HEK293 (cell line): ENCODE data around the gene AMZ2.

Experiments
- CTCF ChIA-PET: fragments of 350-600 bp; formaldehyde crosslinking; extraction: SDS; loops from one replicate; lab custom pipeline; 2021; ENCODE audit warnings: antibody characterized with exemption; lab: Yijun Ruan, JAX
- POLR2A ChIA-PET: fragments of 300-600 bp; formaldehyde crosslinking; extraction: SDS; loops from one replicate; lab custom pipeline; 2020; ENCODE audit warnings: antibody characterized with exemption, inconsistent platforms; lab: Yijun Ruan, JAX
- H3K27ac ChIP-seq: fragments of 200-500 bp; sonication (Bioruptor generic); 2 replicates; pipeline ENCODE4 v1.5.1; 2014; ENCODE audit warnings: low read depth, low read length, control low read depth, inconsistent platforms; ENCODE audit errors: extremely low read depth
- H3K36me3 ChIP-seq, 2 experiments: fragments of 200-500 bp in 1 of 2; sonication (Bioruptor generic) in 1 of 2; 1 replicate in 1 of 2; 2 replicates in 1 of 2; pipeline ENCODE4 v1.5.1; 2014 to 2017; ENCODE audit warnings: inconsistent platforms in 2 of 2, low read length in 2 of 2; ENCODE audit not compliant: control insufficient read depth in 2 of 2, insufficient read depth in 1 of 2
- H3K4me1 ChIP-seq: fragments of 200-500 bp; sonication (Bioruptor generic); 2 replicates; pipeline ENCODE4 v1.5.1; 2014; ENCODE audit warnings: mild to moderate bottlenecking, low read length, inconsistent platforms; ENCODE audit not compliant: control insufficient read depth, insufficient read depth
- H3K4me3 ChIP-seq: 2 replicates; pipeline ENCODE4 v1.5.1; 2011; ENCODE audit warnings: low read depth, mild to moderate bottlenecking, control low read depth, low read length, moderate library complexity
- H3K9me3 ChIP-seq: fragments of 200-500 bp; sonication (Bioruptor generic); 2 replicates; pipeline ENCODE4 v1.5.1; 2014; ENCODE audit warnings: low read depth, low read length, inconsistent platforms; ENCODE audit not compliant: control insufficient read depth, insufficient read depth
- FEZF1 ChIP-seq: fragments of 450-650 bp; formaldehyde crosslinking; IDR thresholded peaks from 2 replicates; pipeline ENCODE4 v1.5.1; 2016; ENCODE audit warnings: missing biosample characterization, missing genetic modification characterization
- GLI4 ChIP-seq: fragments of 450-650 bp; formaldehyde crosslinking; IDR thresholded peaks from 2 replicates; pipeline ENCODE4 v1.5.1; 2016; ENCODE audit warnings: missing biosample characterization, missing genetic modification characterization
- GLIS1 ChIP-seq: fragments of 450-650 bp; formaldehyde crosslinking; IDR thresholded peaks from 2 replicates; pipeline ENCODE4 v1.5.1; 2016; ENCODE audit warnings: missing biosample characterization, missing genetic modification characterization
- HOXA7 ChIP-seq: sonication (generic); formaldehyde crosslinking; IDR thresholded peaks from 2 replicates; pipeline ENCODE4 v1.8.1; 2022; ENCODE audit warnings: missing genetic modification reagents, borderline replicate concordance
- KLF1 ChIP-seq: fragments of 450-650 bp; formaldehyde crosslinking; IDR thresholded peaks from 2 replicates; pipeline ENCODE4 v1.5.1; 2016; ENCODE audit warnings: missing biosample characterization, missing genetic modification characterization
- OVOL3 ChIP-seq: fragments of 450-650 bp; formaldehyde crosslinking; IDR thresholded peaks from 2 replicates; pipeline ENCODE4 v1.5.1; 2016; ENCODE audit warnings: missing biosample characterization, missing genetic modification characterization
- ZEB2 ChIP-seq: fragments of 450-650 bp; formaldehyde crosslinking; IDR thresholded peaks from 2 replicates; pipeline ENCODE4 v1.5.1; 2016; ENCODE audit warnings: missing biosample characterization, missing genetic modification characterization
- ZFHX2 ChIP-seq: fragments of 450-650 bp; formaldehyde crosslinking; conservative IDR thresholded peaks from 2 replicates; pipeline ENCODE4 v1.5.1; 2016; ENCODE audit warnings: missing biosample characterization, missing genetic modification characterization
- ZIC2 ChIP-seq: fragments of 450-650 bp; formaldehyde crosslinking; IDR thresholded peaks from 2 replicates; pipeline ENCODE4 v1.5.1; 2016; ENCODE audit warnings: missing biosample characterization, missing genetic modification characterization
- ZNF121 ChIP-seq: fragments of 450-650 bp; formaldehyde crosslinking; IDR thresholded peaks from 2 replicates; pipeline ENCODE4 v1.5.1; 2016; ENCODE audit warnings: missing biosample characterization, missing genetic modification characterization
- ZNF2 ChIP-seq: fragments of 450-650 bp; formaldehyde crosslinking; IDR thresholded peaks from 2 replicates; pipeline ENCODE4 v1.5.1; 2016; ENCODE audit warnings: missing biosample characterization, missing genetic modification characterization
- ZNF24 ChIP-seq: fragments of 450-650 bp; formaldehyde crosslinking; IDR thresholded peaks from 2 replicates; pipeline ENCODE4 v1.5.1; 2016; ENCODE audit warnings: missing biosample characterization, missing genetic modification characterization
- ZNF302 ChIP-seq: fragments of 450-650 bp; formaldehyde crosslinking; IDR thresholded peaks from 2 replicates; pipeline ENCODE4 v1.5.1; 2016; ENCODE audit warnings: missing biosample characterization, missing genetic modification characterization, low read depth
- ZNF391 ChIP-seq: fragments of 450-650 bp; formaldehyde crosslinking; IDR thresholded peaks from 2 replicates; pipeline ENCODE4 v1.5.1; 2016; ENCODE audit warnings: low read depth, missing biosample characterization, missing genetic modification characterization, borderline replicate concordance
- ZNF423 ChIP-seq: fragments of 450-650 bp; formaldehyde crosslinking; IDR thresholded peaks from 2 replicates; pipeline ENCODE4 v1.5.1; 2016; ENCODE audit warnings: missing biosample characterization, missing genetic modification characterization
- ZNF501 ChIP-seq: fragments of 450-650 bp; formaldehyde crosslinking; IDR thresholded peaks from 2 replicates; pipeline ENCODE4 v1.5.1; 2016; ENCODE audit warnings: missing biosample characterization, missing genetic modification characterization
- ZNF548 ChIP-seq: fragments of 450-650 bp; formaldehyde crosslinking; IDR thresholded peaks from 2 replicates; pipeline ENCODE4 v1.5.1; 2016; ENCODE audit warnings: missing biosample characterization, missing genetic modification characterization
- ZNF624 ChIP-seq: fragments of 450-650 bp; formaldehyde crosslinking; IDR thresholded peaks from 2 replicates; pipeline ENCODE4 v1.5.1; 2017; ENCODE audit warnings: missing biosample characterization, missing genetic modification characterization
- ZNF677 ChIP-seq: fragments of 450-650 bp; IDR thresholded peaks from 2 replicates; pipeline ENCODE4 v1.5.0; 2018; ENCODE audit warnings: missing biosample characterization, mild to moderate bottlenecking, missing genetic modification characterization, moderate library complexity
- ZNF701 ChIP-seq: fragments of 450-650 bp; formaldehyde crosslinking; IDR thresholded peaks from 2 replicates; pipeline ENCODE4 v1.5.1; 2016; ENCODE audit warnings: missing biosample characterization, missing genetic modification characterization
- ZNF76 ChIP-seq: fragments of 450-650 bp; formaldehyde crosslinking; IDR thresholded peaks from 2 replicates; pipeline ENCODE4; 2016; ENCODE audit warnings: low read depth, missing biosample characterization, missing genetic modification characterization, borderline replicate concordance
- ZSCAN30 ChIP-seq: fragments of 450-650 bp; IDR thresholded peaks from 2 replicates; pipeline ENCODE4 v1.5.1; 2018; ENCODE audit warnings: missing biosample characterization, mild to moderate bottlenecking, missing genetic modification characterization, moderate library complexity
- TF ChIP-seq, protein P1 (sequence below): fragments of 450-650 bp; formaldehyde crosslinking; IDR thresholded peaks from 2 replicates; pipeline ENCODE4 v1.5.1; 2016; ENCODE audit warnings: missing biosample characterization, missing genetic modification characterization
- TF ChIP-seq, protein P2 (sequence below): sonication (generic); formaldehyde crosslinking; IDR thresholded peaks from 2 replicates; pipeline ENCODE4 v1.8.1; 2022; ENCODE audit warnings: mild to moderate bottlenecking, moderate library complexity, missing genetic modification reagents
- TF ChIP-seq, protein P3 (sequence below): fragments of 450-650 bp; formaldehyde crosslinking; IDR thresholded peaks from 2 replicates; pipeline ENCODE4 v1.5.1; 2017; ENCODE audit warnings: missing biosample characterization, missing genetic modification characterization
- TF ChIP-seq, protein P4 (sequence below): fragments of 450-650 bp; formaldehyde crosslinking; conservative IDR thresholded peaks from 2 replicates; pipeline ENCODE4 v1.5.1; 2016; ENCODE audit warnings: low read depth, missing biosample characterization, missing genetic modification characterization
- TF ChIP-seq, protein P5 (sequence below): fragments of 450-650 bp; formaldehyde crosslinking; IDR thresholded peaks from 2 replicates; pipeline ENCODE4 v1.5.1; 2016; ENCODE audit warnings: missing biosample characterization, missing genetic modification characterization

The AMZ2 gene

DNA sequence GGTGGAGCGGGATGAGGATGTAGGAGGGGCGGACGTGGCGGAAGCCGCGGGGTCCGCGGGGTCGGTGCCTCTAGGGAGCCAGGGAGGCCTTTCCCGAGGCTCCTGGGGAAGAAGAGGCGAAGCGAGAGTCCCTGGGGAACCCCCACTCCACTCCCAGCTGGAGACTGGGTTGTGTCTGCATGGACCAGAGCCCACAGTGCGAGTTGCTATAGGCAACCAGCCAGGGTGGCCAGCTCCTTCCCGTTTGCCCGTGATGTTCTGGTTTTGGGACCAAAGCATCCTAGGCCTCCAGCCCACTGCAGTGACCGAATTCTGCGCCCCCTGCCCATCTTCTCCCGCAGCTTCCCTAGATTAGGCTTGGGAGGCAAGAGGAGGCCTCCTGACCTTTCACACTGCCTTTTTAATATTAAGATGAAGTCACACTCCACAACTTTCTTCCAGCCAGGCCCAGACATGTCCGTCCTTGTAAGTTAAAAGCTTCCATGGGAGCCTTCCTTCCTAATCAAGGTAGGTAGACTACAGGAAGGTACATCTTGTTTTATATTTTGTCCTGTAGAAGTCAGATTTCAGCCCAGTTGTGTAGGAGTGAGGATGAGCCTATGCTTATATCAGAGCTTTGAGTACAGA, 469 bp downstream of the AMZ2 start:
- Histone ChIP-seq H3K36me3 (peaks cover 17 to 42% of the 10 kb centered on the region in 2 experiments), H3K4me1 (peaks cover 5% of the 10 kb centered on the region), H3K27ac (peak overlapping the region; percentile 79), H3K4me3 (peak overlapping the region; percentile 98), H3K9me3 (no peaks in the 10 kb centered on the region)
- ChIA-PET POLR2A (interaction anchor here (0.8 to 2.5 kb wide), 13 partner anchors 11 to 264 kb away, joined by 3 to 32 read pairs (median 4); partner anchors contain the start of genes ARSG, PRKAR1A, SLC16A6 and WIPI1), CTCF (interaction anchor here (0.6 to 3.0 kb wide), 10 partner anchors 15 to 192 kb away, joined by 3 to 23 read pairs (median 4); no protein-coding TSS in a partner anchor)
- TF ChIP-seq ZNF24 (tag by site-specific recombination) (peak; percentile 28; the same call in 1 of the 2 replicates), ZNF501 (peak; percentile 21; the same call in 1 of the 2 replicates), ZNF391 (tag by site-specific recombination) (peak; percentile 71; the same call in 1 of the 2 replicates), ZNF302 (tag by site-specific recombination) (no peak), KLF1 (tag by site-specific recombination) (0 out of 2 replicates have a peak, but pooled peaks have one; percentile 6), GLIS1 (peak; percentile 58), ZFHX2 (0 out of 2 replicates have a peak, but pooled peaks have one; percentile 3), GLI4 (tag by site-specific recombination) (0 out of 2 replicates have a peak, but pooled peaks have one; percentile 50), ZSCAN30 (peak; percentile 36; the same call in 1 of the 2 replicates), ZNF701 (tag by site-specific recombination) (no peak), ZNF76 (tag by site-specific recombination) (peak; percentile 1; the same call in 1 of the 2 replicates), ZEB2 (peak; percentile 9; the same call in 1 of the 2 replicates), ZNF677 (0 out of 2 replicates have a peak, but pooled peaks have one; percentile 12), ZNF423 (tag by site-specific recombination) (peak; percentile 81), ZIC2 (tag by site-specific recombination) (peak; percentile 82), ZNF548 (tag by site-specific recombination) (no peak), HOXA7 (no peak), FEZF1 (tag by site-specific recombination) (0 out of 2 replicates have a peak, but pooled peaks have one; percentile 27), OVOL3 (tag by site-specific recombination) (0 out of 2 replicates have a peak, but pooled peaks have one; percentile 27), ZNF2 (tag by site-specific recombination) (0 out of 2 replicates have a peak, but pooled peaks have one; percentile 11), ZNF624 (tag by site-specific recombination) (no peak), ZNF121 (tag by site-specific recombination) (0 out of 2 replicates have a peak, but pooled peaks have one; percentile 17)
- TF ChIP-seq, protein P1, sequence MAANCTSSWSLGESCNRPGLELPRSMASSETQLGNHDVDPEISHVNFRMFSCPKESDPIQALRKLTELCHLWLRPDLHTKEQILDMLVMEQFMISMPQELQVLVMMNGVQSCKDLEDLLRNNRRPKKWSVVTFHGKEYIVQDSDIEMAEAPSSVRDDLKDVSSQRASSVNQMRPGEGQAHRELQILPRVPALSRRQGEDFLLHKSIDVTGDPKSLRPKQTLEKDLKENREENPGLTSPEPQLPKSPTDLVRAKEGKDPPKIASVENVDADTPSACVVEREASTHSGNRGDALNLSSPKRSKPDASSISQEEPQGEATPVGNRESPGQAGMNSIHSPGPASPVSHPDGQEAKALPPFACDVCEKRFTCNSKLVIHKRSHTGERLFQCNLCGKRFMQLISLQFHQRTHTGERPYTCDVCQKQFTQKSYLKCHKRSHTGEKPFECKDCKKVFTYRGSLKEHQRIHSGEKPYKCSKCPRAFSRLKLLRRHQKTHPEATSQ: peak; percentile 26; the same call in 1 of the 2 replicates
- TF ChIP-seq, protein P2, sequence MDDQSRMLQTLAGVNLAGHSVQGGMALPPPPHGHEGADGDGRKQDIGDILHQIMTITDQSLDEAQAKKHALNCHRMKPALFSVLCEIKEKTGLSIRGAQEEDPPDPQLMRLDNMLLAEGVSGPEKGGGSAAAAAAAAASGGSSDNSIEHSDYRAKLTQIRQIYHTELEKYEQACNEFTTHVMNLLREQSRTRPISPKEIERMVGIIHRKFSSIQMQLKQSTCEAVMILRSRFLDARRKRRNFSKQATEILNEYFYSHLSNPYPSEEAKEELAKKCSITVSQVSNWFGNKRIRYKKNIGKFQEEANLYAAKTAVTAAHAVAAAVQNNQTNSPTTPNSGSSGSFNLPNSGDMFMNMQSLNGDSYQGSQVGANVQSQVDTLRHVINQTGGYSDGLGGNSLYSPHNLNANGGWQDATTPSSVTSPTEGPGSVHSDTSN (CRISPR knock-in tag): no peak
- TF ChIP-seq, protein P3, sequence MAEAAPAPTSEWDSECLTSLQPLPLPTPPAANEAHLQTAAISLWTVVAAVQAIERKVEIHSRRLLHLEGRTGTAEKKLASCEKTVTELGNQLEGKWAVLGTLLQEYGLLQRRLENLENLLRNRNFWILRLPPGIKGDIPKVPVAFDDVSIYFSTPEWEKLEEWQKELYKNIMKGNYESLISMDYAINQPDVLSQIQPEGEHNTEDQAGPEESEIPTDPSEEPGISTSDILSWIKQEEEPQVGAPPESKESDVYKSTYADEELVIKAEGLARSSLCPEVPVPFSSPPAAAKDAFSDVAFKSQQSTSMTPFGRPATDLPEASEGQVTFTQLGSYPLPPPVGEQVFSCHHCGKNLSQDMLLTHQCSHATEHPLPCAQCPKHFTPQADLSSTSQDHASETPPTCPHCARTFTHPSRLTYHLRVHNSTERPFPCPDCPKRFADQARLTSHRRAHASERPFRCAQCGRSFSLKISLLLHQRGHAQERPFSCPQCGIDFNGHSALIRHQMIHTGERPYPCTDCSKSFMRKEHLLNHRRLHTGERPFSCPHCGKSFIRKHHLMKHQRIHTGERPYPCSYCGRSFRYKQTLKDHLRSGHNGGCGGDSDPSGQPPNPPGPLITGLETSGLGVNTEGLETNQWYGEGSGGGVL: peak; percentile 16; the same call in 1 of the 2 replicates
- TF ChIP-seq, protein P4, sequence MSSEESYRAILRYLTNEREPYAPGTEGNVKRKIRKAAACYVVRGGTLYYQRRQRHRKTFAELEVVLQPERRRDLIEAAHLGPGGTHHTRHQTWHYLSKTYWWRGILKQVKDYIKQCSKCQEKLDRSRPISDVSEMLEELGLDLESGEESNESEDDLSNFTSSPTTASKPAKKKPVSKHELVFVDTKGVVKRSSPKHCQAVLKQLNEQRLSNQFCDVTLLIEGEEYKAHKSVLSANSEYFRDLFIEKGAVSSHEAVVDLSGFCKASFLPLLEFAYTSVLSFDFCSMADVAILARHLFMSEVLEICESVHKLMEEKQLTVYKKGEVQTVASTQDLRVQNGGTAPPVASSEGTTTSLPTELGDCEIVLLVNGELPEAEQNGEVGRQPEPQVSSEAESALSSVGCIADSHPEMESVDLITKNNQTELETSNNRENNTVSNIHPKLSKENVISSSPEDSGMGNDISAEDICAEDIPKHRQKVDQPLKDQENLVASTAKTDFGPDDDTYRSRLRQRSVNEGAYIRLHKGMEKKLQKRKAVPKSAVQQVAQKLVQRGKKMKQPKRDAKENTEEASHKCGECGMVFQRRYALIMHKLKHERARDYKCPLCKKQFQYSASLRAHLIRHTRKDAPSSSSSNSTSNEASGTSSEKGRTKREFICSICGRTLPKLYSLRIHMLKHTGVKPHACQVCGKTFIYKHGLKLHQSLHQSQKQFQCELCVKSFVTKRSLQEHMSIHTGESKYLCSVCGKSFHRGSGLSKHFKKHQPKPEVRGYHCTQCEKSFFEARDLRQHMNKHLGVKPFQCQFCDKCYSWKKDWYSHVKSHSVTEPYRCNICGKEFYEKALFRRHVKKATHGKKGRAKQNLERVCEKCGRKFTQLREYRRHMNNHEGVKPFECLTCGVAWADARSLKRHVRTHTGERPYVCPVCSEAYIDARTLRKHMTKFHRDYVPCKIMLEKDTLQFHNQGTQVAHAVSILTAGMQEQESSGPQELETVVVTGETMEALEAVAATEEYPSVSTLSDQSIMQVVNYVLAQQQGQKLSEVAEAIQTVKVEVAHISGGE (tag by site-specific recombination): 0 out of 2 replicates have a peak, but pooled peaks have one; percentile 12
- TF ChIP-seq, protein P5, sequence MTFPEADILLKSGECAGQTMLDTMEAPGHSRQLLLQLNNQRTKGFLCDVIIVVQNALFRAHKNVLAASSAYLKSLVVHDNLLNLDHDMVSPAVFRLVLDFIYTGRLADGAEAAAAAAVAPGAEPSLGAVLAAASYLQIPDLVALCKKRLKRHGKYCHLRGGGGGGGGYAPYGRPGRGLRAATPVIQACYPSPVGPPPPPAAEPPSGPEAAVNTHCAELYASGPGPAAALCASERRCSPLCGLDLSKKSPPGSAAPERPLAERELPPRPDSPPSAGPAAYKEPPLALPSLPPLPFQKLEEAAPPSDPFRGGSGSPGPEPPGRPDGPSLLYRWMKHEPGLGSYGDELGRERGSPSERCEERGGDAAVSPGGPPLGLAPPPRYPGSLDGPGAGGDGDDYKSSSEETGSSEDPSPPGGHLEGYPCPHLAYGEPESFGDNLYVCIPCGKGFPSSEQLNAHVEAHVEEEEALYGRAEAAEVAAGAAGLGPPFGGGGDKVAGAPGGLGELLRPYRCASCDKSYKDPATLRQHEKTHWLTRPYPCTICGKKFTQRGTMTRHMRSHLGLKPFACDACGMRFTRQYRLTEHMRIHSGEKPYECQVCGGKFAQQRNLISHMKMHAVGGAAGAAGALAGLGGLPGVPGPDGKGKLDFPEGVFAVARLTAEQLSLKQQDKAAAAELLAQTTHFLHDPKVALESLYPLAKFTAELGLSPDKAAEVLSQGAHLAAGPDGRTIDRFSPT (tag by site-specific recombination): 0 out of 2 replicates have a peak, but pooled peaks have one; percentile 11
